HCT116 (cell line): ENCODE data around the gene EEF1A2. TPM values are rescaled to one million over a fixed set of nuclear protein-coding genes. Genes with fewer than 3 reads are reported as not detected.

ENCODE experiments used
- ATAC-seq: fragments of 200-7000 bp; cut with Tn5 transposase; 2 replicates; pipeline ENCODE4 v1.9.1; 2020; ENCODE audit warnings: mild to moderate bottlenecking, moderate library complexity
- BruUV-seq: library from RNA; stranded (reverse); fragments of 400-500 nt; replicated peaks from 2 replicates; lab custom pipeline; 2021; lab: Mats Ljungman, UMichigan
- CTCF ChIA-PET: fragments of 300-600 bp; sonication (Branson Sonifier 250); formaldehyde crosslinking; loops from one replicate; lab custom pipeline; 2021; ENCODE audit warnings: antibody characterized with exemption; lab: Charles Lee
- POLR2A ChIA-PET: fragments of 300-600, 350-600 bp; sonication (Branson Sonifier 250); formaldehyde crosslinking; loops from one replicate; lab custom pipeline; 2021; ENCODE audit warnings: antibody characterized with exemption; lab: Charles Lee
- RAD21 ChIA-PET, 2 experiments: fragments of 300-600 bp; sonication (Branson Sonifier 250); formaldehyde crosslinking; loops; one replicate each; lab custom pipeline; 2023; ENCODE audit warnings: low total read pairs in 2 of 2; ENCODE audit not compliant: uncharacterized antibody in 2 of 2, unreplicated experiment in 2 of 2, low non-redundant PET in 1 of 2; lab: Charles Lee
- DNase-seq: peaks from one replicate; pipeline ENCODE4 v3.0.0-alpha.2; 2010; ENCODE audit warnings: low read depth, low spot score
- H2AFZ ChIP-seq: fragments of 200-600 bp; shearing (Covaris generic), sonication (generic); 2 replicates; pipeline ENCODE4 v1.6.1; 2017; ENCODE audit warnings: low read depth, mixed run types, mixed read lengths, antibody characterized with exemption, low read length; ENCODE audit not compliant: poor library complexity, severe bottlenecking
- H3K27ac ChIP-seq: 2 replicates; pipeline ENCODE4 v1.5.1; 2012; ENCODE audit warnings: low read depth, low read length
- H3K27me3 ChIP-seq: fragments of 200-600 bp; sonication (generic); 2 replicates; pipeline ENCODE4 v1.6.1; 2016; ENCODE audit warnings: mixed run types, low read length, mixed read lengths; ENCODE audit not compliant: insufficient read depth
- H3K36me3 ChIP-seq, 2 experiments: fragments of 200-500 bp in 1 of 2; fragments of 200-600 bp in 1 of 2; sonication (Bioruptor generic) in 1 of 2; sonication (generic) in 1 of 2; 2 replicates each; pipeline versions ENCODE4 v1.5.1 to v1.6.1; 2014 to 2016; ENCODE audit warnings: low read length in 2 of 2, inconsistent platforms in 1 of 2, mixed read lengths in 1 of 2, mixed run types in 1 of 2; ENCODE audit not compliant: insufficient read depth in 2 of 2, control insufficient read depth in 1 of 2
- H3K4me1 ChIP-seq, 2 experiments: fragments of 200-600 bp in 1 of 2; sonication (generic) in 1 of 2; 2 replicates each; pipeline versions ENCODE4 v1.5.1 to v1.6.1; 2012 to 2017; ENCODE audit warnings: low read length in 2 of 2, inconsistent platforms in 1 of 2, mild to moderate bottlenecking in 1 of 2, mixed read lengths in 1 of 2, mixed run types in 1 of 2, moderate library complexity in 1 of 2; ENCODE audit not compliant: insufficient read depth in 2 of 2, control insufficient read depth in 1 of 2
- H3K4me2 ChIP-seq: fragments of 200-600 bp; sonication (generic); 2 replicates; pipeline ENCODE4 v1.6.1; 2017; ENCODE audit warnings: mixed run types, low read length, mixed read lengths
- H3K4me3 ChIP-seq, 2 experiments: fragments of 200-600 bp in 1 of 2; sonication (generic) in 1 of 2; replicated peaks in 1 of 2; 2 replicates each; pipeline ENCODE4 v1.5.1; 2011 to 2016; ENCODE audit warnings: low read length in 2 of 2, control low read depth in 1 of 2, low read depth in 1 of 2, mild to moderate bottlenecking in 1 of 2, mixed read lengths in 1 of 2, mixed run types in 1 of 2
- H3K79me2 ChIP-seq: fragments of 200-600 bp; sonication (generic); 2 replicates; pipeline ENCODE4 v1.6.1; 2017; ENCODE audit warnings: mild to moderate bottlenecking, mixed run types, low read length, moderate library complexity, mixed read lengths; ENCODE audit not compliant: insufficient read depth
- H3K9ac ChIP-seq: fragments of 200-600 bp; sonication (generic); 2 replicates; pipeline ENCODE4 v1.6.1; 2016; ENCODE audit warnings: low read length, mixed read lengths
- H3K9me2 ChIP-seq: fragments of 200-600 bp; sonication (generic), shearing (Covaris generic); 2 replicates; pipeline ENCODE4 v1.6.1; 2017; ENCODE audit warnings: mixed run types, mild to moderate bottlenecking, moderate library complexity; ENCODE audit not compliant: insufficient read depth
- H3K9me3 ChIP-seq, 2 experiments: fragments of 200-500 bp in 1 of 2; fragments of 200-600 bp in 1 of 2; sonication (Bioruptor generic) in 1 of 2; sonication (generic) in 1 of 2; 2 replicates each; pipeline ENCODE4 v1.6.1; 2014 to 2017; ENCODE audit warnings: low read length in 2 of 2, mixed read lengths in 2 of 2, inconsistent platforms in 1 of 2, low read depth in 1 of 2, mild to moderate bottlenecking in 1 of 2, mixed run types in 1 of 2, moderate library complexity in 1 of 2; ENCODE audit not compliant: control insufficient read depth in 1 of 2, insufficient read depth in 1 of 2
- H4K20me1 ChIP-seq: fragments of 200-600 bp; sonication (generic), shearing (Covaris generic); 2 replicates; pipeline ENCODE4 v1.6.1; 2017; ENCODE audit warnings: mixed run types, mild to moderate bottlenecking, moderate library complexity; ENCODE audit not compliant: insufficient read depth
- CEBPB ChIP-seq: IDR thresholded peaks from 2 replicates; pipeline ENCODE4 v1.6.1; 2012; ENCODE audit warnings: low read depth
- EGR1 ChIP-seq: IDR thresholded peaks from 2 replicates; pipeline ENCODE4 v1.6.1; 2012; ENCODE audit warnings: low read depth
- ELF1 ChIP-seq: IDR thresholded peaks from 2 replicates; pipeline ENCODE4 v1.6.1; 2012; ENCODE audit warnings: low read depth, borderline replicate concordance
- EZH2 ChIP-seq: fragments of 200-600 bp; sonication (generic); IDR thresholded peaks from 2 replicates; pipeline ENCODE4 v1.6.1; 2017; ENCODE audit warnings: antibody characterized with exemption, mixed run types
- FOSL1 ChIP-seq: IDR thresholded peaks from 2 replicates; pipeline ENCODE4 v1.6.1; 2012; ENCODE audit warnings: low read depth
- JUND ChIP-seq: IDR thresholded peaks from 2 replicates; pipeline ENCODE4 v1.6.1; 2012
- REST ChIP-seq: IDR thresholded peaks from 2 replicates; pipeline ENCODE4 v1.6.1; 2012; ENCODE audit warnings: low read depth
- SIN3A ChIP-seq: IDR thresholded peaks from 2 replicates; pipeline ENCODE4 v1.6.1; 2012; ENCODE audit warnings: low read depth
- SP1 ChIP-seq: IDR thresholded peaks from 2 replicates; pipeline ENCODE4 v1.6.1; 2012; ENCODE audit warnings: low read depth
- SRF ChIP-seq: IDR thresholded peaks from 2 replicates; pipeline ENCODE4 v1.6.1; 2012; ENCODE audit warnings: low read depth
- TCF7L2 ChIP-seq: IDR thresholded peaks from 2 replicates; pipeline ENCODE4 v1.7.0; 2011; ENCODE audit warnings: borderline replicate concordance, inconsistent platforms; ENCODE audit not compliant: insufficient read depth, insufficient read length; ENCODE audit errors: extremely low read depth
- YY1 ChIP-seq: IDR thresholded peaks from 2 replicates; pipeline ENCODE4 v1.6.1; 2011; ENCODE audit warnings: low read length, low read depth, moderate library complexity, mild to moderate bottlenecking; ENCODE audit not compliant: insufficient replicate concordance; ENCODE audit errors: extremely low read depth
- ZFX ChIP-seq: fragments of 450-650 bp; IDR thresholded peaks from 2 replicates; pipeline ENCODE4 v1.6.1; 2017
- ZNF274 ChIP-seq: fragments of 200-500 bp; sonication (Bioruptor generic); IDR thresholded peaks from 2 replicates; pipeline ENCODE4 v1.6.1; 2014; ENCODE audit warnings: mild to moderate bottlenecking, low read depth, low read length, inconsistent platforms
- intact Hi-C: fragments of 100-400 bp; cut with micrococcal nuclease; formaldehyde crosslinking; loops from 2 replicates; pipeline ENCODE4 v1.10.0; 2022
- total RNA-seq: library from RNA; stranded (reverse); gene quantifications from one replicate; pipeline ENCODE4 v1.2.1, GENCODE V29; 2021; ENCODE audit not compliant: unreplicated experiment
- TF ChIP-seq, protein P1 (sequence below): IDR thresholded peaks from 2 replicates; pipeline ENCODE4 v1.6.1; 2011; ENCODE audit warnings: mild to moderate bottlenecking, low read length, moderate library complexity; ENCODE audit not compliant: insufficient replicate concordance; ENCODE audit errors: extremely low read depth
- TF ChIP-seq, protein P2 (sequence below): IDR thresholded peaks from 2 replicates; pipeline ENCODE4 v1.6.1; 2012

Gene EEF1A2
- total RNA-seq, 1 experiment from 2014 or later, result 454 TPM

GRCh38 chr20:63500902-63501817 is 2.3 kb upstream of the EEF1A2 start:
- H3K27me3 ChIP-seq, result no peaks in the 10 kb centered on the region
- ChIA-PET CTCF (interaction anchor here (1.3 kb wide), 1 partner anchor 19 kb away, joined by 4 read pairs; the partner anchor contains the start of gene PPDPF), POLR2A (no interaction called here), RAD21 (no interaction called here)
- no peak overlapping the region for H3K4me3 ChIP-seq
- H3K9me2 ChIP-seq, result no peaks in the 10 kb centered on the region
- H3K27ac ChIP-seq, result peak overlapping the region; percentile 15; the same call in 1 of the 2 replicates
- no TSS peak for BruUV-seq
- H4K20me1 ChIP-seq, result no peaks in the 10 kb centered on the region
- no peak overlapping the region for H2AFZ ChIP-seq
- H3K4me2 ChIP-seq, result peak overlapping the region; percentile 66
- peaks cover 0 to 9% of the 10 kb centered on the region in 2 experiments; a peak in 1 of 4 replicates for H3K36me3 ChIP-seq
- peaks cover 23 to 43% of the 10 kb centered on the region in 2 experiments for H3K4me1 ChIP-seq
- peaks cover 24% of the 10 kb centered on the region for H3K79me2 ChIP-seq
- TF ChIP-seq JUND (no peak), SRF (no peak), ZFX (no peak), CEBPB (no peak), EZH2 (no peak), FOSL1 (no peak), SIN3A (no peak), YY1 (no peak), SP1 (no peak), ZNF274 (no peak), EGR1 (no peak), TCF7L2 (no peak), ELF1 (no peak), REST (no peak)
- TF ChIP-seq, protein P1, sequence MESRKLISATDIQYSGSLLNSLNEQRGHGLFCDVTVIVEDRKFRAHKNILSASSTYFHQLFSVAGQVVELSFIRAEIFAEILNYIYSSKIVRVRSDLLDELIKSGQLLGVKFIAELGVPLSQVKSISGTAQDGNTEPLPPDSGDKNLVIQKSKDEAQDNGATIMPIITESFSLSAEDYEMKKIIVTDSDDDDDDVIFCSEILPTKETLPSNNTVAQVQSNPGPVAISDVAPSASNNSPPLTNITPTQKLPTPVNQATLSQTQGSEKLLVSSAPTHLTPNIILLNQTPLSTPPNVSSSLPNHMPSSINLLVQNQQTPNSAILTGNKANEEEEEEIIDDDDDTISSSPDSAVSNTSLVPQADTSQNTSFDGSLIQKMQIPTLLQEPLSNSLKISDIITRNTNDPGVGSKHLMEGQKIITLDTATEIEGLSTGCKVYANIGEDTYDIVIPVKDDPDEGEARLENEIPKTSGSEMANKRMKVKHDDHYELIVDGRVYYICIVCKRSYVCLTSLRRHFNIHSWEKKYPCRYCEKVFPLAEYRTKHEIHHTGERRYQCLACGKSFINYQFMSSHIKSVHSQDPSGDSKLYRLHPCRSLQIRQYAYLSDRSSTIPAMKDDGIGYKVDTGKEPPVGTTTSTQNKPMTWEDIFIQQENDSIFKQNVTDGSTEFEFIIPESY, result no peak
- TF ChIP-seq, protein P2, sequence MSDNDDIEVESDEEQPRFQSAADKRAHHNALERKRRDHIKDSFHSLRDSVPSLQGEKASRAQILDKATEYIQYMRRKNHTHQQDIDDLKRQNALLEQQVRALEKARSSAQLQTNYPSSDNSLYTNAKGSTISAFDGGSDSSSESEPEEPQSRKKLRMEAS, result no peak
- H3K9ac ChIP-seq, result no peak overlapping the region
- DNase-seq, result no peak
- H3K9me3 ChIP-seq, result no peaks in the 10 kb centered on the region; a peak in 1 of 4 replicates
- no peak for ATAC-seq
- intact Hi-C loops, result no loop called here
